ENCODE measurements around the gene EIF4H.

DNA sequence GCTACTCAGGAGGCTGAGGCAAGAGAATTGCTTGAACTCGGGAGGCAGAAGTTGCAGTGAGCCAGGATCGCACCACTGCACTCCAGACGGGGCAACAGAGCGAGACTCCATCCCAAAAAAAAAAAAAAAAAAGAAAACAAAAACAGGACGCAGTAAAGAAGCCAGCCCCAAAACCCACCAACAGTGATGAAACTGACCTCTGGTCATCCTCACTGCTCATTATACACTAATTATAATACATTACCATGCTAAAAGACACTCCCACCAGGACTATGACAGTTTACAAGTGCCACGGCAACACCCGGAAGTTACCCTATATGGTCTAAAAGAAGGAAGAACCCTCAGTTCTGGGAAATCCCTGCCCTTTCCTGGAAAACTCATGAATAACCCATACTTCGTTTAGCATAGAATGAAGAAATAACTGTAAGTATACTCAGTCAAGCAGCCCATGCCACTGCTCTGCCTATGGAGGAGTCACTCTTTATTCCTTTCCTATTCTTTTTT, 40.0 kb upstream of the EIF4H start:
- no peak for TF ChIP-seq EZH2 (IDR thresholded peaks at IDR 0.05; ENCODE audit: low read depth)
- TF ChIP-seq CTCF (conservative IDR thresholded peaks at IDR 0.05), result no peak

Measured in PC-9 (cell line).